Neutrophil (primary cell): Measurements from ENCODE around the gene FFAR4.

ENCODE experiments used
- H3K27ac ChIP-seq: fragments of 200-600 bp; sonication (generic); 2 replicates; pipeline ENCODE4 v1.5.1; 2016; ENCODE audit warnings: mild to moderate bottlenecking, moderate library complexity
- H3K27me3 ChIP-seq: fragments of 200-600 bp; sonication (generic); 2 replicates; pipeline ENCODE4 v1.6.0; 2016; ENCODE audit warnings: mild to moderate bottlenecking
- H3K36me3 ChIP-seq: fragments of 200-600 bp; sonication (generic); 2 replicates; pipeline ENCODE4 v1.5.1; 2017
- H3K4me1 ChIP-seq, 2 experiments: fragments of 200-600 bp in 1 of 2; sonication (generic) in 1 of 2; 1 replicate in 1 of 2; 2 replicates in 1 of 2; pipeline versions ENCODE4 v1.5.1 to v1.6.1; 2013 to 2016; ENCODE audit warnings: low read depth in 1 of 2, low read length in 1 of 2, mild to moderate bottlenecking in 1 of 2, moderate library complexity in 1 of 2; ENCODE audit not compliant: control insufficient read depth in 1 of 2, insufficient read depth in 1 of 2
- H3K4me3 ChIP-seq, 2 experiments: fragments of 200-600 bp in 1 of 2; sonication (generic) in 1 of 2; 1 replicate in 1 of 2; 2 replicates in 1 of 2; pipeline ENCODE4 v1.5.1; 2013 to 2016; ENCODE audit warnings: low read depth in 1 of 2, low read length in 1 of 2, mild to moderate bottlenecking in 1 of 2, moderate library complexity in 1 of 2
- H3K9me3 ChIP-seq: fragments of 200-600 bp; sonication (generic); 2 replicates; pipeline ENCODE4 v1.5.1; 2016
- CTCF ChIP-seq: fragments of 200-600 bp; sonication (generic); IDR thresholded peaks from 2 replicates; pipeline ENCODE4 v1.5.1; 2016; ENCODE audit warnings: antibody characterized with exemption

Gene FFAR4

DNA sequence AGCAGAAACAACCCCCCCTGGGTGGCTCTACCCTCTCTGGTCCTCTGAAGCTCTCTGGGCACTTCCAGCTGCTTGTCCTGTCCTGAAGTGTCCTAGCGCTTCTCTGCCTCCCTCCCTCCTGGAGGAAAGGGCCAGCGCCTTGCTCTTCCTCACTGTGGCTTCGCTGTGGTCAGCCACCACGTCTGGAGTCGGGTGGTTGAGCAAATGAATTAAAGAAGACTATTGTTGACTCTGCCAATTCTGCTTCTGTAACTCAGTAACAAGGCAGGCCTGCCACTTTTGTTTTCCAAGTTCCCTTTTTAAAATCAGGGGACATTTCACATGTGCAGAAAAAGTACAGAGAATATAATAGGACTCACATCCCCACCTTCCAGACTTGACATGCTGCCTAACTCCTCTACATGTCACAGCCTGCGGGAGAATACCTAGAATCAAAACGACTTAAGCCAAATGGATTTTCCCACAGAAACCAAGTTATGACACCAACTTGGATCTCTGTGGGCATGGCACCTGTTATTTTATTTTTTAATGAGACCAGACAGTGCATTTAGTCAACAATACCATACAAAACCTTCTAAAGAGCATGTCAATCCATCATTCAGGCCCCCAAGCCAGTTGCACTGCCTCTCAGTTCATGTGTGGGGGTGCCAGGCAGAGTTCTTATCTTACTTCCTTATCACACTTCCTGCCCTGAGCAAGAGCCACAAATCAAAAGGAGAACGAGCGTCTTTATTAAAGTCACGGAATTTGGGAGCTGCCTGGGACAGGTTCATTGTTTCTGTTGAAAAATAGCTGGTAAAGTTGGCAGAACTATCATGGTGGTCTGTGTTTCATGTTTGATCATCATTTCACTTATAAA, 6.8 kb downstream of the FFAR4 start:
- Histone ChIP-seq H3K36me3 (no peaks in the 10 kb centered on the region), H3K4me1 (peaks cover 4 to 14% of the 10 kb centered on the region in 2 experiments), H3K9me3 (no peaks in the 10 kb centered on the region), H3K27ac (no peak overlapping the region), H3K27me3 (peaks cover 32% of the 10 kb centered on the region), H3K4me3 (no peak overlapping the region)
- no peak for TF ChIP-seq CTCF

GRCh38 chr10:93573924-93574323, 7.5 kb downstream of the FFAR4 start:
- H3K27me3 ChIP-seq: peaks cover 26% of the 10 kb centered on the region
- no peak for TF ChIP-seq CTCF
- H3K27ac ChIP-seq: no peak overlapping the region
- no peaks in the 10 kb centered on the region for H3K36me3 ChIP-seq
- no peak overlapping the region for H3K4me3 ChIP-seq
- H3K4me1 ChIP-seq: peaks cover 4 to 14% of the 10 kb centered on the region in 2 experiments
- no peaks in the 10 kb centered on the region for H3K9me3 ChIP-seq

DNA sequence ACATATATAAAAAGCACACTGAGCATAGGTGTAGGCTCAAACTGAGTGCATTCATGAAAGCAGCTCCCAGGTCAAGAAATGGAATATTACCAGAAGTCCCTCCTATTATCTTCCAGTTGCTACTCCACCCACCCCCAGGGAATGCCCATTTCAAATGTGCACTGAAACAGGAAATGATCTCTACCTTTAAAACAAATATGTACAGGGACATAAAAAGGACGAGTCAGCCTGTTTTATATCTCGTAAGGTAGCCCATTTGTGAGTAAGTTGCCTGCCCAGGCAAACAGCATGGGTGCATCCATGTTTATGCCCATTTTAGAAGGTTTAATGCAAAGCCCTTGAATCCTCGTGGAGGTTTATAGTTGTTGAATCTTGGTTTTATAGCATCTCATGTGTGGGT, 10.4 kb downstream of the FFAR4 start:
- H3K4me1 ChIP-seq: peaks cover 4 to 14% of the 10 kb centered on the region in 2 experiments
- H3K36me3 ChIP-seq: no peaks in the 10 kb centered on the region
- H3K4me3 ChIP-seq: no peak overlapping the region
- H3K27me3 ChIP-seq: no peaks in the 10 kb centered on the region
- H3K9me3 ChIP-seq: no peaks in the 10 kb centered on the region
- no peak overlapping the region for H3K27ac ChIP-seq
- TF ChIP-seq CTCF: no peak

- Histone ChIP-seq H3K27me3 (no peaks in the 10 kb centered on the region), H3K4me1 (peaks cover 4 to 11% of the 10 kb centered on the region in 2 experiments), H3K9me3 (no peaks in the 10 kb centered on the region), H3K27ac (no peak overlapping the region), H3K36me3 (no peaks in the 10 kb centered on the region), H3K4me3 (no peak overlapping the region)
- TF ChIP-seq CTCF: no peak
Observed at GRCh38 chr10:93577565-93577964, 11.1 kb downstream of the FFAR4 start.

DNA sequence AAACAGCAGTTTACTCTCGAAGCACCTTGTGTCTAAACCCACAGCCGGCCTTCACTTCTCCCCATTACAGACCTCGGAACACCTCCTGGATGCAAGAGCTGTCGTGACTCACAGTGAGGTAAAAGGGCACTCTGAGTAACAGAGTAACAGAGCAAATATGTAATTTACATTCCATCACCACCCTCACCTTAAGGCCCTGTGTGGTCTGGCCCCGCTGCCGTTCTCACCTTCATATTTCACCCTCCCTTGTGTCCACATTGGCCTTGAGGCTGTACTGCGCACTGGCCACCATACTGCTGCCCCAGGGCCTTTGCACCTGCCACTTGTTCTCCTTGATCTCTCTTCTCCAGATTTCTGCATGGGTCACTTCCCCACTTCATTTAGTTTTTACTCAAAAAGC, 12.6 kb downstream of the FFAR4 start:
- no peaks in the 10 kb centered on the region for H3K9me3 ChIP-seq
- H3K27me3 ChIP-seq: no peaks in the 10 kb centered on the region
- H3K27ac ChIP-seq: no peak overlapping the region
- no peak for TF ChIP-seq CTCF
- H3K36me3 ChIP-seq: no peaks in the 10 kb centered on the region
- H3K4me3 ChIP-seq: no peak overlapping the region
- no peaks in the 10 kb centered on the region for H3K4me1 ChIP-seq
